Bronchial epithelial cell (primary cell): Measurements from ENCODE around the gene CDK18. TPM values are rescaled to one million over a fixed set of nuclear protein-coding genes. Genes with fewer than 3 reads are reported as not detected.
A peak's percentile ranks its signal among the peaks of the same experiment; 100 is the strongest.

Experiments
- DNase-seq: peaks from one replicate; pipeline ENCODE4 v3.0.0-alpha.2; 2010; ENCODE audit warnings: low read depth
- FAIRE-seq: peaks from 2 replicates; lab custom pipeline; 2011; peaks lifted over from hg19 to GRCh38; lab: Jason Lieb, UNC
- H3K27me3 ChIP-seq: 2 replicates; pipeline ENCODE4 v1.5.1; 2011; ENCODE audit warnings: low read length; ENCODE audit not compliant: control insufficient read depth, insufficient read depth
- H3K36me3 ChIP-seq: 2 replicates; pipeline ENCODE4 v1.5.1; 2011; ENCODE audit warnings: low read length; ENCODE audit not compliant: control insufficient read depth, insufficient read depth
- H3K4me3 ChIP-seq: 2 replicates; pipeline ENCODE4 v1.5.1; 2011; ENCODE audit warnings: mild to moderate bottlenecking, low read depth, low read length, control low read depth
- CTCF ChIP-seq: IDR thresholded peaks from 2 replicates; pipeline ENCODE4 v1.5.1; 2011; ENCODE audit warnings: mild to moderate bottlenecking, moderate library complexity, low read length, control low read depth, inconsistent platforms; ENCODE audit not compliant: insufficient read depth, severe bottlenecking
- total RNA-seq: library from RNA; depleted of rRNA; stranded (reverse); fragments of >200 nt; gene quantifications from 2 replicates; pipeline ENCODE4 v1.2.1, GENCODE V29; 2014

CDK18 gene
- total RNA-seq, 1 donor from 2014 or later: 1.8 TPM

GRCh38 chr1:205502992-205503391, 1.5 kb upstream of the CDK18 start:
- no peak for TF ChIP-seq CTCF
- DNase-seq (no peak), FAIRE-seq (no peak)
- Histone ChIP-seq H3K27me3 (no peaks in the 10 kb centered on the region), H3K4me3 (no peak overlapping the region), H3K36me3 (no peaks in the 10 kb centered on the region)

- peak overlapping the region; percentile 52 for H3K4me3 ChIP-seq
- FAIRE-seq (no peak), DNase-seq (peak; percentile 5)
- peak; percentile 16 for TF ChIP-seq CTCF
- H3K27me3 ChIP-seq: no peaks in the 10 kb centered on the region
- H3K36me3 ChIP-seq: no peaks in the 10 kb centered on the region
Observed at GRCh38 chr1:205505076-205505729, 734 bp downstream of the CDK18 start.

- peak; percentile 72 for DNase-seq
- H3K4me3 ChIP-seq: peak overlapping the region; percentile 52
- H3K27me3 ChIP-seq: no peaks in the 10 kb centered on the region
- TF ChIP-seq CTCF: no peak
- no peaks in the 10 kb centered on the region for H3K36me3 ChIP-seq
- FAIRE-seq: no peak
Observed at GRCh38 chr1:205505791-205506190, 1.3 kb downstream of the CDK18 start.

GRCh38 chr1:205506409-205507200, 2.1 kb downstream of the CDK18 start:
- FAIRE-seq (no peak), DNase-seq (no peak)
- TF ChIP-seq CTCF: no peak
- Histone ChIP-seq H3K36me3 (no peaks in the 10 kb centered on the region), H3K27me3 (no peaks in the 10 kb centered on the region), H3K4me3 (no peak overlapping the region)

GRCh38 chr1:205508227-205508714, 3.8 kb downstream of the CDK18 start:
- peak; percentile 50 for FAIRE-seq

More at GRCh38 chr1:205508227-205508714, 3.8 kb downstream of the CDK18 start:
- no peaks in the 10 kb centered on the region for H3K36me3 ChIP-seq
- DNase-seq: no peak
- no peaks in the 10 kb centered on the region for H3K27me3 ChIP-seq
- no peak for TF ChIP-seq CTCF
- no peak overlapping the region for H3K4me3 ChIP-seq
